GM21390 (cell line): ENCODE data around the gene MMRN2.
A peak's percentile ranks its signal among the peaks of the same experiment; 100 is the strongest.

Experiments used
- ATAC-seq: cut with Tn5 transposase; IDR thresholded peaks from one replicate; pipeline ENCODE4 v1.9.1; 2021; ENCODE audit not compliant: unreplicated experiment

Gene MMRN2

GRCh38 chr10:86888585-86889381 is 68.6 kb downstream of the MMRN2 start:
- ATAC-seq, result peak; percentile 98
